ENCODE data around the gene KPNA2. TPM values are rescaled to one million over a fixed set of nuclear protein-coding genes. Genes with fewer than 3 reads are reported as not detected.
"Not testable (repeated sequence)": the region's sequence is repeated elsewhere in the genome, so short reads cannot be mapped to it uniquely, and the experiment has no call there.

The KPNA2 gene
- total RNA-seq, 1 donor from 2014 or later = 79.1 TPM

GRCh38 chr17:68004201-68004600 is 31.3 kb upstream of the KPNA2 start:
- TF ChIP-seq CTCF (IDR thresholded peaks at IDR 0.05; ENCODE audit: insufficient read depth, low read length, poor library complexity, severe bottlenecking) = no peak
- no peaks in the 10 kb centered on the region for H3K36me3 ChIP-seq (ENCODE audit: control insufficient read depth, insufficient read depth, low read length)
- no peak for DNase-seq (ENCODE audit: low read depth)
- no peak overlapping the region for H3K4me3 ChIP-seq (ENCODE audit: low read depth, low read length)
- no peaks in the 10 kb centered on the region for H3K27me3 ChIP-seq (ENCODE audit: control insufficient read depth, insufficient read depth, low read length)

- Histone ChIP-seq H3K4me3 (ENCODE audit: low read depth, low read length) (no peak overlapping the region), H3K36me3 (ENCODE audit: control insufficient read depth, insufficient read depth, low read length) (no peaks in the 10 kb centered on the region), H3K27me3 (ENCODE audit: control insufficient read depth, insufficient read depth, low read length) (no peaks in the 10 kb centered on the region)
- no peak for DNase-seq (ENCODE audit: low read depth)
- TF ChIP-seq CTCF (IDR thresholded peaks at IDR 0.05; ENCODE audit: insufficient read depth, low read length, poor library complexity, severe bottlenecking) = no peak
Observed at GRCh38 chr17:68006797-68007196, 28.7 kb upstream of the KPNA2 start.

- peak; percentile 71 for TF ChIP-seq CTCF (IDR thresholded peaks at IDR 0.05; ENCODE audit: insufficient read depth, low read length, poor library complexity, severe bottlenecking)
- Histone ChIP-seq H3K27me3 (ENCODE audit: control insufficient read depth, insufficient read depth, low read length) (no peaks in the 10 kb centered on the region), H3K4me3 (ENCODE audit: low read depth, low read length) (peak overlapping the region; percentile 20), H3K36me3 (ENCODE audit: control insufficient read depth, insufficient read depth, low read length) (no peaks in the 10 kb centered on the region)
- no peak for DNase-seq (ENCODE audit: low read depth)
Observed at GRCh38 chr17:68011199-68011665, 24.3 kb upstream of the KPNA2 start.

- H3K27me3 ChIP-seq (ENCODE audit: control insufficient read depth, insufficient read depth, low read length) = no peaks in the 10 kb centered on the region
- no peaks in the 10 kb centered on the region for H3K36me3 ChIP-seq (ENCODE audit: control insufficient read depth, insufficient read depth, low read length)
- no peak for TF ChIP-seq CTCF (IDR thresholded peaks at IDR 0.05; ENCODE audit: insufficient read depth, low read length, poor library complexity, severe bottlenecking)
- H3K4me3 ChIP-seq (ENCODE audit: low read depth, low read length) = no peak overlapping the region
- DNase-seq (ENCODE audit: low read depth) = no peak
Observed at GRCh38 chr17:68013385-68013784, 22.1 kb upstream of the KPNA2 start.

- TF ChIP-seq CTCF (IDR thresholded peaks at IDR 0.05; ENCODE audit: insufficient read depth, low read length, poor library complexity, severe bottlenecking) = no peak
- no peak overlapping the region for H3K4me3 ChIP-seq (ENCODE audit: low read depth, low read length)
Observed at GRCh38 chr17:68015081-68015723, 20.3 kb upstream of the KPNA2 start.

GRCh38 chr17:68016838-68017237 is 18.7 kb upstream of the KPNA2 start:
- Histone ChIP-seq H3K4me3 (ENCODE audit: low read depth, low read length) (no peak overlapping the region), H3K27me3 (ENCODE audit: control insufficient read depth, insufficient read depth, low read length) (no peaks in the 10 kb centered on the region), H3K36me3 (ENCODE audit: control insufficient read depth, insufficient read depth, low read length) (no peaks in the 10 kb centered on the region)
- no peak for TF ChIP-seq CTCF (IDR thresholded peaks at IDR 0.05; ENCODE audit: insufficient read depth, low read length, poor library complexity, severe bottlenecking)
- DNase-seq (ENCODE audit: low read depth) = no peak

More at GRCh38 chr17:68015081-68015723, 20.3 kb upstream of the KPNA2 start:
- H3K36me3 ChIP-seq (ENCODE audit: control insufficient read depth, insufficient read depth, low read length) = no peaks in the 10 kb centered on the region
- no peaks in the 10 kb centered on the region for H3K27me3 ChIP-seq (ENCODE audit: control insufficient read depth, insufficient read depth, low read length)
- DNase-seq (ENCODE audit: low read depth) = no peak

GRCh38 chr17:68018493-68018892 is 17.0 kb upstream of the KPNA2 start:
- DNase-seq (ENCODE audit: low read depth); H3K36me3 ChIP-seq (ENCODE audit: control insufficient read depth, insufficient read depth, low read length); H3K27me3 ChIP-seq (ENCODE audit: control insufficient read depth, insufficient read depth, low read length); H3K4me3 ChIP-seq (ENCODE audit: low read depth, low read length): not testable (repeated sequence)

Measured in kidney epithelial cell (primary cell).